Testis (tissue), 2 donors: ENCODE data around the gene TEX2.

ENCODE experiments used
- CTCF ChIP-seq, 3 experiments: fragments of 450-650 bp in 2 of 3; fragments of 200-600 bp in 1 of 3; sonication (generic) in 1 of 3; IDR thresholded peaks; one replicate each; pipeline ENCODE4 v1.5.1; 2016 to 2019; ENCODE audit warnings: antibody characterized with exemption in 3 of 3, mild to moderate bottlenecking in 2 of 3, moderate library complexity in 1 of 3
- POLR2A ChIP-seq: fragments of 450-650 bp; IDR thresholded peaks from one replicate; pipeline ENCODE4 v1.6.1; 2017; ENCODE audit warnings: antibody characterized with exemption, mild to moderate bottlenecking, moderate library complexity

- no peak for TF ChIP-seq CTCF (IDR thresholded peaks at IDR 0.05)
- TF ChIP-seq POLR2A, result no peak
Observed at GRCh38 chr17:64256913-64257807, 5.9 kb downstream of the TEX2 start.
